Heart left ventricle (tissue), 16 donors: Measurements from ENCODE around the gene TRAIP. TPM values are rescaled to one million over a fixed set of nuclear protein-coding genes. Genes with fewer than 3 reads are reported as not detected.

ENCODE experiments used
- ATAC-seq, 4 donors: fragments of 200-7000 bp; cut with Tn5 transposase; one replicate each; pipeline ENCODE4 v1.9.1; 2020 to 2022; ENCODE audit warnings: moderate library complexity in 4 of 4, mild to moderate bottlenecking in 3 of 4, moderate number of reproducible peaks in 1 of 4
- DNase-seq, 5 donors: peaks; one replicate each; pipeline ENCODE4 v3.0.0-alpha.2; 2020
- H3K27ac ChIP-seq, 12 donors: fragments of 200-600 bp; sonication (generic) in 4 of 12; one replicate each; pipeline versions ENCODE4 v1.5.0 to v1.8.0; 2016 to 2022; ENCODE audit warnings: mild to moderate bottlenecking in 2 of 12
- H3K27me3 ChIP-seq, 9 donors: fragments of 200-600 bp; sonication (generic) in 2 of 9; one replicate each; pipeline versions ENCODE4 v1.5.1 to v1.8.0; 2016 to 2022; ENCODE audit warnings: mild to moderate bottlenecking in 3 of 9
- H3K36me3 ChIP-seq, 9 donors: fragments of 200-600 bp; sonication (generic) in 2 of 9; one replicate each; pipeline versions ENCODE4 v1.5.0 to v1.8.0; 2018 to 2022; ENCODE audit warnings: mild to moderate bottlenecking in 2 of 9
- H3K4me1 ChIP-seq, 12 donors: fragments of 200-600 bp; sonication (generic) in 4 of 12; one replicate each; pipeline versions ENCODE4 v1.5.0 to v1.8.0; 2016 to 2022; ENCODE audit warnings: mild to moderate bottlenecking in 3 of 12
- H3K4me3 ChIP-seq, 12 donors: fragments of 200-600 bp; sonication (generic) in 4 of 12; one replicate each; pipeline versions ENCODE4 v1.5.0 to v1.8.0; 2017 to 2022; ENCODE audit warnings: mild to moderate bottlenecking in 9 of 12, moderate library complexity in 4 of 12
- H3K9me3 ChIP-seq, 12 donors: fragments of 200-600 bp; sonication (generic) in 4 of 12; one replicate each; pipeline versions ENCODE4 v1.5.0 to v1.8.0; 2016 to 2022; ENCODE audit warnings: mild to moderate bottlenecking in 1 of 12
- POLR2A ChIP-seq, 2 donors: fragments of 450-650 bp; IDR thresholded peaks; one replicate each; pipeline ENCODE4 v1.6.1; 2017; ENCODE audit warnings: antibody characterized with exemption in 2 of 2, mild to moderate bottlenecking in 2 of 2, moderate library complexity in 2 of 2
- WGBS, 4 donors: extraction: QIAGEN DNeasy Blood & Tissue Kit in 2 of 4; methylation state at CpG; one replicate each; pipeline versions ENCODE4 v1.1.5 to v1.1.7; 2013 to 2018; 5-methylcytosine and 5-hydroxymethylcytosine counted together
- intact Hi-C, 10 donors: fragments of 100-400 bp; cut with DNase I; formaldehyde crosslinking; loops; one replicate each; pipeline versions ENCODE4 v1.11.1 to v1.14.2; 2022
- polyA plus RNA-seq, 2 donors: library from polyadenylated mRNA; stranded (reverse); fragments of 200-250 nt; gene quantifications; one replicate each; pipeline ENCODE4 v1.2.3, GENCODE V29; 2013
- total RNA-seq, 9 donors: library from RNA; depleted of rRNA in 2 of 9; stranded (reverse); fragments of >200 nt in 2 of 9; fragmentation: NEBNext Ultra II Directional in 3 of 9; extraction: Animal tissue kit (Norgen Biotek cat#: 25700) in 3 of 9; gene quantifications; one replicate each; pipeline versions ENCODE4 v1.1.0 to v1.2.4, GENCODE V29; 2016 to 2023
- TF ChIP-seq, protein P1 (sequence below), 12 donors: fragments of 200-600 bp; sonication (generic) in 4 of 12; IDR thresholded peaks; one replicate each; pipeline versions ENCODE4 v1.5.0 to v1.8.0; 2018 to 2022; ENCODE audit warnings: antibody characterized with exemption in 12 of 12, mild to moderate bottlenecking in 5 of 12
- donor health status: ischemic (EF 13 %, LVEDD 7.1; RV severe dilation, severe dysfunction).
- donor health status: healthy with polysubstance abuse.
- donor health status: DM: no; HTN: yes; CAD: no.
- donor health status: DM: no; HTN: no; CAD: no.
- donor health status: ischemic (EF 25% LVEDD 6.9; RV normal size, moderate dysfunction).
- donor health status: ischemic (EF 25% LVEDD 5.7; RV mildly dilated, moderate dysfunction).
- donor health status: healthy.
- donor health status: DM: yes; HTN: yes; CAD: no.
- donor health status: ischemic (EF 35%, LVEDD 5.7; RV mildly dilated, moderate dysfunction).
- donor health status: nonischemic (EF 11% LVEDD 7.7; RV severe dilation, severe dysfunction).
- donor health status: DM: yes; HTN: yes; CAD: no.
- donor health status: PGD.
- donor health status: ischemic (EF 29% LVEDD 5.4; RV normal size, mild dysfunction).
- donor health status: nonischemic (EF 23%, LVEDD 6.1; RV moderate dilation, normal function).

Gene TRAIP
- total and polyA plus RNA-seq, 11 donors, result 0.37 to 6.3 (median 0.99) TPM; not detected in 1

DNA sequence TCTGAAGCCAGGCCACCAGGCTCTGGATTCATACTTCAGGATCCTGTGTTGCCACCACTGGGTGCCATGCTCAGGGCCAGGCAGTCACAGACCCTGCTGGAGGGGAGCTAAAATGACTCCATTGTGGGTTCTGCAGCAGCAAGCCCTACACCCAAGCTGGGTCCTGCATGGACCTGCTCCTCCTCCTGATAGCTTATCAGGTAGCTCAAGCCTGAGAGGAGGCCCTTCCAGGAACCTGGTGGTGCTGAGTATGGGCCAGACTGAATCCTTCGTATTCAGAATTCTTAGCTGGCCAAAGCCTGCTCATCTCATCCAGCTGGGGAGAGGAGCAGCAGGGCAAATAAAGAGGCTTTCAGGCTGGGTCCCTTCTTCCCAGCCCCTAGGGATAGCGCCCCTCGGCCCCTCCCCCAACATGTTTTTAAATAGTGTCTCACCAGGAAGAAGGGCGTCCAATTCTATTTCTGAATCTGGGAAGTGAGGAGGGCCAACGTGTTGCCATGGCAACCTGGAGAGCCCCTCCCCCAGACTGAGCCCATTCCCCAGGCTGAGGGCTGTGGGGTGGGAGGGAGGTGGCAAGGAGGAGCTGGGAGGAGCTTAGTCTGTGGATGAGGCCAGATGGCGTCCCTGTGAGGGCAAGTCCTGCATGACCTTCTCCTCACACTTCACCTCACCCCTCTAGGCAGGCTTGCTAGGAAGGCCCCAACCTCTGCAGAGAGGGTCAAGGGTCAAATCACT lies 24.4 kb upstream of the TRAIP start:
- H3K27me3 ChIP-seq, result no peaks in the 10 kb centered on the region
- ATAC-seq (no peak), DNase-seq (no peak)
- TF ChIP-seq POLR2A (IDR thresholded peaks at IDR 0.05), result no peak
- TF ChIP-seq, protein P1, sequence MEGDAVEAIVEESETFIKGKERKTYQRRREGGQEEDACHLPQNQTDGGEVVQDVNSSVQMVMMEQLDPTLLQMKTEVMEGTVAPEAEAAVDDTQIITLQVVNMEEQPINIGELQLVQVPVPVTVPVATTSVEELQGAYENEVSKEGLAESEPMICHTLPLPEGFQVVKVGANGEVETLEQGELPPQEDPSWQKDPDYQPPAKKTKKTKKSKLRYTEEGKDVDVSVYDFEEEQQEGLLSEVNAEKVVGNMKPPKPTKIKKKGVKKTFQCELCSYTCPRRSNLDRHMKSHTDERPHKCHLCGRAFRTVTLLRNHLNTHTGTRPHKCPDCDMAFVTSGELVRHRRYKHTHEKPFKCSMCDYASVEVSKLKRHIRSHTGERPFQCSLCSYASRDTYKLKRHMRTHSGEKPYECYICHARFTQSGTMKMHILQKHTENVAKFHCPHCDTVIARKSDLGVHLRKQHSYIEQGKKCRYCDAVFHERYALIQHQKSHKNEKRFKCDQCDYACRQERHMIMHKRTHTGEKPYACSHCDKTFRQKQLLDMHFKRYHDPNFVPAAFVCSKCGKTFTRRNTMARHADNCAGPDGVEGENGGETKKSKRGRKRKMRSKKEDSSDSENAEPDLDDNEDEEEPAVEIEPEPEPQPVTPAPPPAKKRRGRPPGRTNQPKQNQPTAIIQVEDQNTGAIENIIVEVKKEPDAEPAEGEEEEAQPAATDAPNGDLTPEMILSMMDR (IDR thresholded peaks at IDR 0.05), result no peak
- no peak overlapping the region for H3K4me3 ChIP-seq
- 33 to 40% (median 35%) methylated on average over 4 to 6 of the region's 6 CpGs for WGBS, 4 donors
- peak overlapping the region in 5 of 12 donors; percentile 20 to 86 (median 79) for H3K27ac ChIP-seq
- peaks cover 4 to 28% (median 23%) of the 10 kb centered on the region in 12 donors for H3K4me1 ChIP-seq
- intact Hi-C loops, result no loop called here
- no peaks in the 10 kb centered on the region for H3K36me3 ChIP-seq
- no peaks in the 10 kb centered on the region for H3K9me3 ChIP-seq

DNA sequence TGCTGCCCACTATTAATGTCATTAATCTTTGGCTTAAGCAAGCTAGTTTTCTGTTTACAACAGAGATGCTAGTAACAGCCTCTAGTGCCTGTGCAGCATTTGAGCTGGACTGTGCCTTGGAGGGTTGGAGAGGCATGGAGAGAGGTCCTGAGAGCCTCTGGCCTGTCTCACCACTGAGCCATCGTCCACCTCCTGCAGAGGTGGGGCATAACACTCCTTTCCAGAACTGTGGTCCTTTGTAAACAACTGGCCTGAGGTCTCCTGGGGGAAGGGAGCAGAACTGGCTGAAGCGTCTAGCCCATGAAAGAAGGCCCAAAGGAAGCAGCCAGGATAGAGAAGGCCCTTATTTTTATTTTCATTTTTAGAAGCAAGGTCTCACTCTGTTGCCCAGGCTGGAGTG lies 23.4 kb upstream of the TRAIP start:
- H3K36me3 ChIP-seq, result no peaks in the 10 kb centered on the region
- H3K4me1 ChIP-seq, result peaks cover 4 to 28% (median 23%) of the 10 kb centered on the region in 12 donors
- no peak overlapping the region for H3K27ac ChIP-seq
- intact Hi-C loops, result no loop called here
- 45 to 61% (median 48%) methylated on average over 2 of the region's 2 CpGs for WGBS, 4 donors
- H3K27me3 ChIP-seq, result no peaks in the 10 kb centered on the region
- TF ChIP-seq, protein P1 (IDR thresholded peaks at IDR 0.05), result no peak
- no peak for TF ChIP-seq POLR2A (IDR thresholded peaks at IDR 0.05)
- no peak overlapping the region for H3K4me3 ChIP-seq
- ATAC-seq (no peak), DNase-seq (no peak)
- H3K9me3 ChIP-seq, result no peaks in the 10 kb centered on the region

DNA sequence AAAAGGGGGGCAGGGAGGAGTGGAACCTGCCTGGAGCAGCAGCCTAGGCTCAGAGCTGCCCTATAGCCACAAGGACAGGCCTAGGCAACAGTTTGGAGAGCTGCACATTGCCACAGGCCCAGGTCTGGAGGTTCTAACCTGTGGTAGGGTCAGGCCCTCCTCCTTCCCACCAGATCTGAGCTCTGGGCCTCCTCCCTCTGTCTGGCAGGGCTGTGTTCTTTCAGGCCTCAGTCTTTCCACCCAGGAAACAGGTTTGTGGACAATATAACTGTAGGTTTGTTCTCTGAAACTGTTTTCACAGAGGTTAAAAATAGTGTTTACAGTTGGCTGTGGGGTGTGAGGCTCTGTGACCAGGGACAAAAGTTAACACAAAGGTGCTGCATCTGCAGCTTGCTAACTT lies 22.3 kb upstream of the TRAIP start:
- no peak overlapping the region for H3K27ac ChIP-seq
- no peak for DNase-seq
- intact Hi-C loops, result no loop called here

DNA sequence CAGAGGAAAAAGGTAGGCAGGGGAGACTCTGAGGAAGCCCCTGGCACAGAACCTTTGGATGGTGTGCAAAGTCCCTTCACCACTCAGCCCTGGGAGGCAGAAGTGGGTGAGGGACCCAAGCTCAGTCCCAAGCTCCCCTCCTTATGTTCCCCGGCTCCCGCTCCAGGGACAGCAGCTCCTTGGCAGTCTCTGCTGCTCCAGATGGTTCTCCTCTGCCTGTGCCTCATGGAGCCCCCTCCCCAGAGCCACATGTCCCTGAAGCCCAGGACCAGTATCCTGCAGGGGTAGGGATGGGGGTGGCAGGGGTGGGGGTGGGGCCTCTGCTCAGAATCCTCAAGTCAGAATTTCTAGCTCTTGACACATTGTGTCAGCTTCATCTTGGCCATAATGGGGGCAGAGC lies 21.4 kb upstream of the TRAIP start:
- 75 to 100% (median 84%) methylated on average over 2 of the region's 2 CpGs for WGBS, 4 donors
- no peak for TF ChIP-seq POLR2A (IDR thresholded peaks at IDR 0.05)
- TF ChIP-seq, protein P1 (IDR thresholded peaks at IDR 0.05), result no peak
- Histone ChIP-seq H3K4me1 (peaks cover 4 to 25% (median 21%) of the 10 kb centered on the region in 12 donors), H3K4me3 (no peak overlapping the region), H3K36me3 (no peaks in the 10 kb centered on the region), H3K27ac (no peak overlapping the region), H3K27me3 (no peaks in the 10 kb centered on the region), H3K9me3 (no peaks in the 10 kb centered on the region)
- ATAC-seq (no peak), DNase-seq (no peak)
- intact Hi-C loops, result no loop called here

More for the DNA sequence above, 22.3 kb upstream of the TRAIP start:
- no peaks in the 10 kb centered on the region for H3K27me3 ChIP-seq
- H3K4me3 ChIP-seq, result no peak overlapping the region
- H3K9me3 ChIP-seq, result no peaks in the 10 kb centered on the region
- H3K36me3 ChIP-seq, result no peaks in the 10 kb centered on the region
- TF ChIP-seq POLR2A (IDR thresholded peaks at IDR 0.05), result no peak
- TF ChIP-seq, protein P1 (IDR thresholded peaks at IDR 0.05), result no peak
- H3K4me1 ChIP-seq, result peaks cover 4 to 28% (median 23%) of the 10 kb centered on the region in 12 donors
- no peak for ATAC-seq
